ENCODE data around the gene GNAI2.
"Not testable (repeated sequence)": the region's sequence is repeated elsewhere in the genome, so short reads cannot be mapped to it uniquely, and the experiment has no call there.

The GNAI2 gene

DNA sequence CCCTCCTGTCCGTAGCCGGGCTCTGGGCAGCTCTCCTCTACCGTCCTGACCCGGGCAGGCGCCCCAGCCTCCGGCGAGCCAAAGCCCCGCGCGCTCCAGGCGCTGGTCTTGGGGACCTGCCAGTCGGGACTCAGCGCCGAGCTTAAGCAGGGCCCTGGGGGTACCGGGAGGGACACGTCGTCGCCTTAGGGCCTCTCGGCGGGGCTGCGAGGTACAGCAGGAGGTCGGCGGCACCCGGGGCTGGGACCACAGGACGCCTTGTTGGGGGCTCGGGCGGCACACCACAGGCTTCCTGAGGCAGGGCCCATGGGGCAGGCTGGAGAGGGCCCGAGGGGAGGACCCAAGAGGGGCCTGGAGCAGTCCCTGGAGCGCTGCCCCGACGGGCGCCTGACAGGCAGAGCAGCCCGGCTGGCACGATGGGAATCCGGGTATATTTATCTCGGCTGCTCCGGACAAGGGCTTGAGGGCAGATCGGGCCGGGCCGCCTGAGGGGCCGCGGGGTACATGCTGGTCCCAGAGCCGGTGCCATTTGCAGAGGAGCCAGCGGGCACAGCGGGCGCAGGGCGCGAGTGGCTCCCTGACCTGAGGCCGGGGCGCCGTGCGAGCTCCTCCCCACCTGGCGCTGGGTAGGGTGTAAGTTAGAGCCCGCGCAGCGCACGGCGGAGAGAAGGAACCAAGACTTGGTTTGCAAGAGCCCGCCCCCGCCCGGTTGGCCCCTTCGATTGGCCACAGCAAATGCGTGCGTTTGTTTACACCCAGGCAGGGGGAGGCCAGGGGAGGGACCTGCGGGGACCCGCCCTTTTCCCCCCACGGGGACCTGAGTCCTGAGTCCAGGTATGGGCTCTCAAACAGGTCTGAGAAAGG is 30.4 kb upstream of the GNAI2 start:
- DNase-seq, result no peak

DNA sequence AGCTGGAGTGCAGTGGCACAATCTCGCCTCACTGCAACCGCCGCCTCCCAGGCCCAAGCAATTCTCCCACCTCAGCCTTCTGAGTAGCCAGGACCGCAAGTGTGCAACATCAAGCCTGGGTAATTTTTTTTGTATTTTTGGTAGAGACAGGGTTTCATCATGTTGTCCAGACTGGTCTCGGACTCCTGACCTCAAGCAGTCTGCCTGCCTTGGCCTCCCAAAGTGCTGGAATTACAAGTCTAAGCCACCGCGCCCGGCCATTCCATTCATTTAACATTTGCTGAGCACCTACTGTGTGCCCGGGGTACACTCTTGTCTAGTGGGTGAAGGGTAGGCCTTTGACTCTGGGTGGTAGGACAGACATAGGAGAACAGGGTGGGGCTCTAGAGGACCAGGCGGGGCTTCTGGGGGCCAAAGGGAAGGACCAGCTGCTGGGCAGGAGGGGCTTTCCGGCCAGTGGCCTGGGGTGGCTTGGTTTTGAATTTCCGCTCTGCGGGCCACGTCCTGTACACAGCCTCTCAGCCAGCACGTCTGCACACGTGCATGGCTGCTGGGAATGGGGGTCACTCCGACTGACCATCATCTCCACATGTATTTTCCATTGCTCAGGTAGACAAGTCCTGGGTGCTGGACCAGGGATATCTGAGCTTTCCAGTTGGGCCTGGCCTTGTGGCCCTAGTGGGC is 28.5 kb upstream of the GNAI2 start:
- no peak for DNase-seq

DNA sequence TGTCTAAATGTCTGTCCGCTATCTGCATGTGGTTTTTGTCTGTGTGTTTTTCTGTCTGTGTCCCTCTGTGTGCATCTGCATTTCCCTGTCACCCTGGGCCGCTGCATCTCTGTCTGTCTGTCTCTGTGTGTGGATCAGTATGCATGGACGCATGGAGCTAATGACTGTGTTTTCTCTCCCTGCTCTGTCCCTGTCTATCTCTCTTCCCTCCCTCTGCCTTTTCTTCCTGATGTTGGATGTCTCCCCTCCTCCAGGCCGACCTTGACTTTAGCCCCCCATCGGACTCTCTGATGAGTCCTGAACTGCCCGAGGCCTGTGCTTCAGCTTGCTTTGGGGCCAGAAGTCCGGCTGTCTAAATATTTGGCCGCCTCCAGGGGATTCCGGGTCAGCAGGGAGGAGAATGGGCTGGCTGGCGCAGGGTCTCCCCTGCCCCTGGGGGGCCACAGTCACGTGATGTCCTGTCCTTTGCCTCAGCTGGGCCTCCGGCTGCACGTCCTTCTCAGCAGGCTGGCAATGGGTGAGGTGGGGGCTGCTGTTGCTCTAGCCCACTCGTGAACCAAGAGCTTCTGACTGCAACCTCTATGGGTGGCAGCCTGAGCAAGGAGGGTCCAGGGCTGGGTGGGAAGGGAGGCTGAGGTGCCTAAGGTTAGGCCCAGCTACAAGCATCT is 27.2 kb upstream of the GNAI2 start:
- no peak for DNase-seq

DNA sequence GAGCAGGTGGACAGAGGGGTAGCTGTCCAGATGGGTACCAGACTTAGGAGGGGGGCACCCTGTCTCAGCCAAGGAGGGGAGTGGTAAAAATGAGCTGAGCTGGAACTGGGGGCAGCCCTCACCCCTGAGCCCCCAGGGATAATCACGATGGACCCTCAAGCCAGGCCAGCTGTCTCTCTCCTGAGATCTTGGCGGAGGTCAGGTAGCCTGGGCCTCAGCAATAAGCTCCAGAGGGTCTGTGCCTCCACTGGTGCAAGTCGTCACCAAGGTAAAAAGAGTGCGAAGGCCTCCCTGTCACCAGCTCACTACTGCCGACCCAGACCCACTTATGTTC is 25.9 kb upstream of the GNAI2 start:
- no peak for DNase-seq

DNA sequence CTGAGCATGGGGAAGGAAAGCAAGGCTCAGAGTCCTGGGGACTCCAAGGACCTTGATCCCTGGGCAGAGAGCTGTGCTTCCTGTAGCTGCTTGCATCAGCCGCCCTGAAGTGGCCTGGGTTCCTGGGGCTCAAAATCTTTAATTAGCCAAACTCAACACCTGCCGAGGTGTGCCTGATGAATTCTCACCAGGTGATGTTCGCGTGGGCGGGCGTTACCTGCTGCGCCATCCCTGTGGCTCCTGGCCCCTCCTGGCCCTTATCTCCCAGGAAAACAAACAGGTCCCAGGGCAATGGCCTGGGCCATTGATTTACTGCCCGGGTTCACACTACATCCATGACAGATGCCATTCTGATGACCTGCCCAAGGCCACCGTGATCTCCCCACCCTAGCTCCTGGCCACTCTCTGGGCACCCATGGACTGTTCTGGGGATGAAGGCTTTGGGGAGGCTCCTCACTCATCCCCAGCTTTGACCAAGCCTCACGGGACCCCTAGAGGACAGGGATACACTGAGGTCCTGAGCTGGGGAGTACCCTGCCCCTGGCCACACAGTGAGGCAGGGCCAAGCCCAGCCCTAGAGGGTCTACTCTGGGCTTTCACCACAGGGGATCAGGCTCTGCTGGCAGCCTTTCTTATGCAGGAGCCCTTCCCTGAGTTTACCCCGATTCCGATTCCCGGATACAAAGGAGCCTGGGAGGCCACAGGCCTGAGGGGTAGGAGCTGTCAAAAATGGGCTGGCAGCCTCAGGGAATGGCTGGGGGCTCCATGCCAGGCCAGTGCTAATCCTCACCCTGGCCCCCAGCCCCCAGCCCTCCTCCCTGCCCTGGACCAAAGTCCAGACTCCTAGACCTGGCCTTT is 25.3 kb upstream of the GNAI2 start:
- DNase-seq, result no peak

DNA sequence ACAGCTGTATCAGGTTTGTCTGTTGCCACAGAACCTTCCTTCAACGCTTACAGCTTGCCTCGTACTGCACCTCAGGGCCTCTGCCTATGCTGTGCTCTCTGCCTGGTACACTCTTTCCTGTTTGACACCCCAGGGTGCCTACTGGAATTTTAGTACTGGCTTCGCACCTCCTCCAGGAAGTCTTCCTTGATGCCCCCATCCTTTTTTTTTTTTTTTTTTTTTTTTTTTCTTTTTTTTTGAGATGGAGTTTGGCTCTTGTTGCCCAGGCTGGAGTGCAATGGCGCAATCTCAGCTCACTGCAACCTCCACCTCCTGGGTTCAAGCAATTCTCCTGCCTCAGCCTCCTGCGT is 24.7 kb upstream of the GNAI2 start:
- DNase-seq, result not testable (repeated sequence)

DNA sequence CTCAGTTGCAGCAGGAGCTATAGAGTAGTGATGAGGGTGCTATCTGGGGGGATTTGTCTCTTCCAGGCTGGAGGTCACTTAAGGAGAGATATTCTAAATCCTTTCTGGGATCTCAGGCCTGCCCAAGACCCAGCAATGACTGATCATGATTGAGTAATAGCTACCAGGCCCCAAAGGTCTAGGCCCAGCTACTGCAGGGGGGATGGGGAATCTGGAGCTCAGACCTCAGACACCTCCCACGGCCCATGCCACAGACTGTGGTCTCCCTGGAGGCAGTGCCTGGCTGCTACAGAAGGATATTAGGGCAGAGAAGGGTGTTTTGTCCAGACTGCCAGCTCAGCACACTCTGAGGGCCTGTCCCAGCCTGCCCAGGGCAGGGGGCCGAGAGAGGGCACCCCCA is 24.1 kb upstream of the GNAI2 start:
- DNase-seq, result no peak

DNA sequence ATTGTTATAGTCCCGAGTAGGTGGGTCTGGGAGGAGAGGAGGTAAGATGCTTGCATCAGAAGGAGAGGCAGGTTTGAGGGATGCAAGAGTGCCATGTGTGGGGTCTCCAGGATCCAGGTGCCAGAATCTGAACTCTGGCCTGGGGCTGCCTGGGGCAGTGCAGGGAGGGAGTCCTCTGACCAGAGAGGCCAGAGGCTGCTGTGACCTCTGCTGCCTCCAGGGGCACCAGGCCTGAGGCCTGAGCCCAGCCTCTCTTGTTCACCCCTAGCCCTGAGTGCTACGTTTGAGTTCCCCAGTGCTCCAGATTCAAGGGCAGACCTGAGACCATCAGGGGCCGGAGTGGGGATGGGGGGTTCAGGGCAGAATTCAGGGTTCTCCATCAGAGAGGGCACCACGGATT is 23.5 kb upstream of the GNAI2 start:
- DNase-seq, result no peak

DNA sequence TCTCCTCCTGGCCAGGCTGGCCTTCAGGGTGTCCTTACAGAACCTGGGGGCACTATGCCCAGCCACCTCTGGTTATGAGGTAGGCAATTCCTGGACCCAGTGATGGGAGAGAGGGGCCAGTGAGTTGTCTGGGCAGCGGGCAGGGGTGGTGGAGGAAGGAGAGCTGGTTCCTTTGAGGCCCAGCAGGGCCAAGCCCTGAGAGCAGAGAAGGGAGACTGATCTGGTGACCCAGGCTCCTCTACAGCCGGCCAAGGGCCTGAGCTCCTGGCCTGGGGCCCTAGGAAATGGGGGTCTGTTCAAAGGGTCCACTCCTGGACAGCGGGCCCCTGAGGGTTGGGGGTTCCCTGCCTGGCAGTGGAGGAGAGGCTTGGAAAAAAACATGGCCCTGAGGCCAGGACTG is 23.0 kb upstream of the GNAI2 start:
- no peak for DNase-seq

DNA sequence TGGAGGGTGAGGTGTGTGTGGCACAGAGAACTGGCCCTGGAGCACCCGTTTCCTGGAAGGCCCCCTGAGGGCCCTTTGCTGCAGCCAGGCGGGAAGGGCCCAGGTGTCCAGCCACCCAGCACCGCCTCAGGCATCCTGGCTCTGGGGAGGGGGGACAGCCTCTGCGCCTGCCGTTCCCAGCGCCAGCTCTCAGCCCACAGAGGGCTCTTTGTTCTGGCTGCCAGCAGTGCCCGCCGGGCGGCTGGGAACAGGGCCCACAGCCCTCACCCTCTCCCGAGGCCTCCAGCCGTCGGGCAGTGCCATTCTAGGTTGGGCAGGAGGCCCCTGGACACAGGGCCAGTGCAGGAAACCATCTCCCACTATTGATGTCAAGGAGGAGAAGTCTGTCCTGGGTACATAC is 22.6 kb upstream of the GNAI2 start:
- DNase-seq, result no peak

DNA sequence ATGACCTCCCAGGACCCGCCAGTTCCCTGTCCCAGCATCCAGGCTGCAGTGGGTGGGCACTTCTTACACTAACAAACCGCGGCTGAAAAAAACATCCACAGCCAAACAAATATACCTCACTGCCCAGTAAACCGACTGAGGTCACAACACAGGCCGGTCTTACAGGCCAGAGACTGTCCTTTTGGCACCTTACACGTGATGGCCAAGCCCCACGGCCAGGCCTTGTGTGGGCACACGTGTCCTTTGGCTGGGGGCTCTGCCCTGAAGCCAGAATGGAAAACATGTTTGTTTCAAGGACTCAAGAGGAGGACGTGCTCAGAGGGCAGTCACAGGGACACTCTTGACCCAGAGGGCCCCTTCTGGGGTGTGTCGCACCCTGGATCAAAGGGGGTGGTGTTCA is 21.2 kb upstream of the GNAI2 start:
- no peak for DNase-seq

DNA sequence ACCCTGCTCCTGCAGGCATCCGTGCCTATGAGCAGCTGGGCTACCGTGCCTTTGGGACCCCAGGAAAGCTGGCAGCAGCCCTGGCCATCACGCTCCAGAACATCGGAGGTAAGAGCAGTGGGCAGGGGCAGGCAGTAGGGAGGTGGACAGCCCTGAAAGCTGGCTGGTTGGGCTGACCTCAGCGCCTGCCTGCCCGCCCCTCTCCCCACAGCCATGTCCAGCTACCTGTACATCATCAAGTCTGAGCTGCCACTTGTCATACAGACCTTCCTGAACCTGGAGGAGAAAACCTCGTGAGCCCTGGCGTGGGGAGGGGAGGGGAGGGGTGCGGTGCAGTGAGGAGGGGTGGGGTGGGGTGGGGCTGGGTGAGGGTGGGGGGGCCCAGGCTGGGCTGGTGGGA is 20.5 kb upstream of the GNAI2 start:
- DNase-seq, result no peak

DNA sequence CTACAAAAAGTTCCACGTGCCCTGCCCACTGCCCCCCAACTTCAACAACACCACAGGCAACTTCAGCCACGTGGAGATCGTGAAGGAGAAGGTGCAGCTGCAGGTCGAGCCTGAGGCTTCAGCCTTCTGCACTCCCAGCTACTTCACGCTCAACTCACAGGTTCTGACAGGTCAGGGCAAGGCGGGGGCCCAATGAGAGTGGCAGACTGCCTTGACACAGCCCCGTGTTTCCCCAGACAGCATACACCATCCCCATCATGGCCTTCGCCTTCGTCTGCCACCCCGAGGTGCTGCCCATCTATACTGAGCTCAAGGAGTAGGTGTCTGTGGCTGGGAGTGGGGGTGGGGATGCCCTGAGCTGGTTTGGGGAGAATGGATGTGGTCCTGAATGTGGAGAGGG is 18.3 kb upstream of the GNAI2 start:
- DNase-seq, result no peak

DNA sequence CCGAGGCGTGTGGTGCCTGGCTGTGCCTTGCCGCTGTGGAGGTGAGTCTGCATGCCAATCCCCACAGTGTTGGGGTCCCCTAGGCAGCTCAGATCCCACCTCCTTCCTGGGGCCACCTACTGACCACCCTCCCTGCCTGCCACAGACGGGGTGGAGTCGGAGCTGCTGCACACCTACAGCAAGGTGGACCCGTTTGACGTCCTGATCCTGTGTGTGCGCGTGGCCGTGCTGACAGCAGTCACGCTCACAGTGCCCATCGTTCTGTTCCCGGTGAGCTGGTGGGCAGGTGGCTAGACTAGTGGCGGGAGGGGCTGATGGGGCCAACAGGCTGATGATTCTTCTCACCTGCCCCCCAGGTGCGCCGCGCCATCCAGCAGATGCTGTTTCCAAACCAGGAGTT is 17.6 kb upstream of the GNAI2 start:
- DNase-seq, result no peak

DNA sequence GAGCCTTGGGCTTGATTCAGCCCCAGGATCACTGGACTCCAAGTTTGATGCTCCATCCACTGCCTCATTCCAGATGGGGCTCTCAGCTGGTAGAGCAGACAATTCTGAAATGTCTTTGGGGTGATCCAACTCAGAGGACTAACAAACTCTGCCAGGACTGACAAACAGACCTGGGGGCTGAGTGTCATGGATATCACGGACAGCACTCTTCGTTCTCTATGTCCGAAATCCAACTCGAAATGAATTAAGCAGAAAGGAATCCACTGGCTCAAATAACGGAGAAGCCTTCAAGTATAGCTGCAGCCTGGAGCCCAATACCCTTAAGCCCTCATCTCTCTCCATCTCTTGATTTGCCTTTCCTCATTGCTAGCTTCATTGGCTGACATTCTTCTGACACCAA is 16.7 kb upstream of the GNAI2 start:
- no peak for DNase-seq

DNA sequence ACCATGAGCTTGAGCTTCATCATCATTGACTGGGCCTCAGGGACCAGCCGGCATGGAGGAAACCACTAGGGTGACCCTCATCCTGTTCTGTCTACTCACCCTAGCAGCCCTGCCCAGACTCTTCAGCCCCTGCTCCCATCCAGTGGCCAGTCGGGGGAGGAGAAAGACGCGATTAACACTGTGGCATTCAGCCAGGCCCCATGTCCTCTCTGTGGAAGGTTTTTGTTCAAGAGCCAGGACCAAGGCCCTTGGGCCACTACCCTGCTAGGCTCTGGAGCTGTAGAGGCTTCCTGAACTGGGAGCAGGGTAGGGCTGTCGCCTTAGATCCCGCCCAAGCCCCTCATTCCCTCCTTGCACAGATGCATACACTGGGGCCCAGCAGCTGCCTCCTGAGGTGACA is 15.9 kb upstream of the GNAI2 start:
- DNase-seq, result no peak

DNA sequence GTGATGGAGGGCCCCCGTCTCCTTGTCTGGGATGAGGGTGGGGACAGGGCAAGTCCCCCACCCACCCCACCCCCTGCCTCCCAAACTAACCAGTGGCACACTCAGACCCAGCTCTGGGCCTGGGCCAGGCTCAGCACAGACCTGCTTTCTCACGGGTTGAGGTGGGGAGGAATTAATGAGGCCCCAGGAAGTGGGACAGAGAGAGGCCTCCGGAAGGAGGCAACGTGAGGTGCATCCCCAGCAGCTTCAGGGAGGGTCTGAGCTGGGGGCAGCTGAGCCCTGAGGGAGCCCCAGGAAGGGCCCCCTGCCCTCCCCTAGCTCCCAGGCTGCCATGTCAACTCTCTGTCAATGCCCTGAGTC is 15.0 kb upstream of the GNAI2 start:
- DNase-seq, result no peak

DNA sequence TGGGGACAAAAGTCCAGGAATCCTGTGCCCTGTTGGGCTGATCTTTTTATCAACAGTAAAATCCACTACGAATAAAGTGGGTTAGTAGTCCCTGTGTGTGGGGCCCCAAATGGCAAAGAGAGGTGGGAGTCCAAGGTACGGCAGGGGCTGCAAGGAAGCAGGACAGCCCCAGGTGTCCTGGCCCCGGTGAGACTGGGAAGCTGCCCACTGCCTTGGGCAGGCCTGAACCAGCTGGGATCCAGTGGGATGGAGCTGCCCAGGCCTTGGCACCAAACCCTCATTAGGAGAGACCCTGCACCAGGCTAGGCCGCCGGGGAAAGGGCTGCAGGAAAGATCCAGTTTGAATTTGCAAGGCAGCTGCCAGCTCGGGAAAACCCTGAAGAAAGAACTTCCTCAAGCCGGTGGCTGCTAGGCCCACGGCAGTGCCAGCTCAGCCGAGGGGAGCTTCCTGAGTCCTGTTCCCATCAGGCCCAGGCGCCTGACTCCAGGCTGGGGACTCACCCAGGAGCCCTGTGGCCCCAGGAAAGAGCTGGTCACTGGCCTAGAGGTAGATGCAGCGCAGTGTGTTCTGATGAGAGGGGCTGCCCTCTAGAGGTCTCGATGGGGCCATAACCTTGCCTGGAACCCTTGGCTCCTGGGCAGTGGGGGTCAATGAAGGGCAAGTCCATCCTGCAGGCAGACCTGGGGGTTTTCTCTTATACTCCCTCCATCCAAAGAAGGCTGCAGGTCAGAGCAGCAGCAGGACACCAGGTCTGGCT is 14.4 kb upstream of the GNAI2 start:
- no peak for DNase-seq

DNA sequence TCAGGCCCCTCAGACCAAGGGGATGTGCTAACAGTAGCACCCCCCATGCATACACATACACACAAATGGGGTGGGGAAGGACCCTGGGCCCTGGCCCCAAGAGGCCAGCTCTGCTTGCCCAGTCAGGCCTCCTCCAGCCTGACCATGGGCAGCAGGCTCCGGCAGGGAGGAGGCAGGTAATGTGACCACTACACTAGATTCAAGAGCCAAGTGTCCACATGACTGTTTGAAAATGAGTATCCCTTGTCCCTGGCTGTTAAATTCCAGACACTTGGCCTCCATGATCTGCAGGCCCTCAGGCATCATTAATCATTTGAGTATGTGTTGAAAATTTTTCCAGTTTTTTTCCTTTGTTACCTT is 13.9 kb upstream of the GNAI2 start:
- no peak for DNase-seq

DNA sequence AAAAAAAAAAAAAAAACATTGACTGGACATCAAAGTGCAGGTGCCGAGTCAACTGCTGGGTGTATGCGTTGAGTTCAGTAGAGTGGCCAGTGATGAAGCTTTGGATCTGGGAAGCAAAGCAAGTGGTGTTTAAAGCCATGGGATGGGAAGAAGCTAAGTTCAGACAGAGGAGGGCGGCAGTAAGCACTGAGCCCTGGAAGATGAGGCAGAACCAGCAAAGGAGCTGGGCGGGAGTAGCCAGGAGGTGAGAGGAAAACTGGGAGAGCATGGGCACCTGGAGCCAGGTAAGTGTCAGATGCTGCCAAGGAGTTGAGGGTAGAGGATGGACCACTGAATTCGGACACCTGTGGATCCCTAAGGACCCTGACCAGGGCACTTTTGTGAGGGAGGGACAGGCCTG is 11.4 kb upstream of the GNAI2 start:
- no peak for DNase-seq

DNA sequence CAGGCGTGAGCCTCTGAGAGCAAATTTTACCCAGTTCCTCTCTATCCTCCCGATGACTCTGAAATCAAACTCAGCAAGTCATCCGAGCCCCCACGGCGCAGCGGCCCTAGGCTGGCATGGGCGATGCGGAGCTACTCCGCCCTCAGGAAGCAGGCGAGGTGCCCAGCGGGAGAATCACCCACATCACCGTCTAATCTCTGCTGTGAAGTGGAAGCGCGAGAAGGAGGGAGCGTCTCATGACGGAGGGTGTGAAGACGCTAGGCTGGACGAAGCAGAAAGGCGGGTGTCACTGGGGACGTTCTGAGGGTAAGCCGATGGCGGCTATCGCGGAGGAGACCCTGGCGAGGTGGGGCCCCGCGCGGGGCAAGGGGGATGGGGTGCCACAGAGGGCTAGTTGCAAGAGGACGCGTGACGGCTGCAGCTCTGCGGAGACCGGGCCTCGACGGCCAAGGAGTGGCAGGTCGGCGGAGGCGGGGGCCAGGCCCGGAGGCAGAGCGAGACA is 9.1 kb upstream of the GNAI2 start:
- no peak for DNase-seq

DNA sequence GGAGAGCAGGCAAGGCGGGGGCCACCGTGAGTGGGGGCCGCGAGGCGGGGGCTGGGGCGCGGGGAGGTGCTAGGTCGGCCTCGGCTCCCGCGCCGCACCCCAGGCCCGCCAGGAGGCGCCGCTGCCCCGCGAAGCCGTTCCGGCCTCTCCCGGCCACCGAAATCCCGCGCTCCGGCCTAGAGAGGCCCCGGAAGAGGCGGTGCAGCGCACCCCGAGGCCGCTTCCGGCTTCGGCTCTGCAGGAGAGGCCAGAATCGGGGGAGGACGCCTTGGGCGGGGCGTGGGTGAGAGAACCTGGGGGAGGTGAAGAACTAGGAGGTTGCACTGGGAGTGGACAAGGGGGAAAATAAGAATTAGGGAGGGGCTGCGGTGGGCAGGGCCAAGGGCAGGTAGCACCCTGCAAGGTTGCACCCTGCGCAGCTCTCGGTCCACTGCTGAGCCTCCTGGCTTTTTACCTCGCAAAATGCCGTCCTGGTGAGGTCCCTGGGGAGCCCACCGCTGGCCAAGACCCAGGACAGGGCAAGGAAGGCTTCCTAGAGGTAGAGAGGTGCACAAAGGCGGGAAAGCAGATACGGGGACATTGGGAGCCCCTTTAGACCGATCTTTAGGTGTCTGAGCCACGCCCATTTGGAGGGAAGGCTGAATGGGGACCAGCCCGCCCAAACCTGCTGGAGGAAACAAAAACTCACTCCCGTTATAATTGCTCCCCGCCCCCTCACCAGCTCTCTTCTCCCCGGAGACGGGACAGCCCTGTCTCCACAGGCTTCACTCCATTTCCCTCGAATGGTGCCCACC is 8.4 kb upstream of the GNAI2 start:
- DNase-seq, result peak in 1 of 2 experiments; percentile 64
